ENCODE measurements around the gene SLC12A8.

SLC12A8 gene

DNA sequence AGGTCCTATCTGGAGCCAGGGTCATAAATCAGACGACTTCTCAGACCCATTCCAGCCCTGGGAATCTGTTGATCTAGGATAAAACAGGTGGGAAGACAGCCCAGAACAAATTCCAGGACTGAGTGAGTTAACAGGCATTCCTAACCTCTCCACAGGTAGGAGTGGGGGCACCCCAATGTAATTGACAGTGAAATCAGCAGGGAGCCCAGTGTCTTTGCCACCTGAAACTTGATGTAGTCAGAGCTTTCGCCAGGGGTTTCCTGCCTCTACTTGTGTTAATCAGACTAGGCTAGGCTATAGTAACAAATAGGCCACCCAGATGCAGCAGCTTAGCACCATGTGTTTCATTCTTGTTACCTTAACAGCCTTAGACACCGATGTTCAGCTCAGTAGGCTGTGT, 154.0 kb downstream of the SLC12A8 start:
- in situ Hi-C loops (cut with MboI; ENCODE audit: low sequenced_read_pairs, unreplicated experiment), result no loop called here
- TF ChIP-seq, protein P1, sequence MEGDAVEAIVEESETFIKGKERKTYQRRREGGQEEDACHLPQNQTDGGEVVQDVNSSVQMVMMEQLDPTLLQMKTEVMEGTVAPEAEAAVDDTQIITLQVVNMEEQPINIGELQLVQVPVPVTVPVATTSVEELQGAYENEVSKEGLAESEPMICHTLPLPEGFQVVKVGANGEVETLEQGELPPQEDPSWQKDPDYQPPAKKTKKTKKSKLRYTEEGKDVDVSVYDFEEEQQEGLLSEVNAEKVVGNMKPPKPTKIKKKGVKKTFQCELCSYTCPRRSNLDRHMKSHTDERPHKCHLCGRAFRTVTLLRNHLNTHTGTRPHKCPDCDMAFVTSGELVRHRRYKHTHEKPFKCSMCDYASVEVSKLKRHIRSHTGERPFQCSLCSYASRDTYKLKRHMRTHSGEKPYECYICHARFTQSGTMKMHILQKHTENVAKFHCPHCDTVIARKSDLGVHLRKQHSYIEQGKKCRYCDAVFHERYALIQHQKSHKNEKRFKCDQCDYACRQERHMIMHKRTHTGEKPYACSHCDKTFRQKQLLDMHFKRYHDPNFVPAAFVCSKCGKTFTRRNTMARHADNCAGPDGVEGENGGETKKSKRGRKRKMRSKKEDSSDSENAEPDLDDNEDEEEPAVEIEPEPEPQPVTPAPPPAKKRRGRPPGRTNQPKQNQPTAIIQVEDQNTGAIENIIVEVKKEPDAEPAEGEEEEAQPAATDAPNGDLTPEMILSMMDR (IDR thresholded peaks at IDR 0.05; ENCODE audit: borderline replicate concordance, control extremely low read depth, extremely low read depth, insufficient read depth, missing control alignments), result no peak
- no peak for DNase-seq (ENCODE audit: low spot score)

DNA sequence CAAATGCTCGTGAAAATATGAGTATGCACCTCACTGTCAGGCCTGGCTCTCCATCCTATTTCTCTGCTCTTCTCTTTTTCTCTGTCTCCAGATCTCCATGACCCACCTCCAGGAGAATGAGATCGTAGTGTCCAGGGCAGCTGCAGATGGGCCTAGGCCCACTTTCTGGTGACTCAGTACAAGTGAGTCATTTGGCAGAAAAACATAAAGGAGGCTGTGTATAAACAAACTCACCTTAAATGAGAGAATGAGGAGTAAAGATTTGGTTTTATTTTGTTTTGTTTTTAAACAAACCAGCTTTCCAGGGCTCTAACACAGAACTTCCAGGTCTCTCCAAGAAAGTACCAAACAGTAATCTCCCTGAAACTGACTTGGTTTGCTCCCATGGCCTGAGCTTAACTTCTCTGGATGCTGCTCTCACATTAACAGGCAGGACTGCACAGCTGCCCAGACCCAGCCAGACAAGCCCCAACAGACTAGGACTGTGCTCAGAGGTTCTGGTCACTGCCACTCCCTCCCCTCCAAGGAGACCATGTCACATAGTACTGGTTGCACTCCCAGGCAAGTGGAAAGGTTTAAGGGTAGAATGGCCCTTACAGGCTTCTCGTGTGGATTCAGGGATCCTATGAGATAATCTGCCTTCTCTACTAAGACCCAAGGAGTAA, 155.2 kb downstream of the SLC12A8 start:
- in situ Hi-C loops (cut with MboI; ENCODE audit: low sequenced_read_pairs, unreplicated experiment), result no loop called here
- TF ChIP-seq, protein P1 (IDR thresholded peaks at IDR 0.05; ENCODE audit: borderline replicate concordance, control extremely low read depth, extremely low read depth, insufficient read depth, missing control alignments), result no peak
- no peak for DNase-seq (ENCODE audit: low spot score)

DNA sequence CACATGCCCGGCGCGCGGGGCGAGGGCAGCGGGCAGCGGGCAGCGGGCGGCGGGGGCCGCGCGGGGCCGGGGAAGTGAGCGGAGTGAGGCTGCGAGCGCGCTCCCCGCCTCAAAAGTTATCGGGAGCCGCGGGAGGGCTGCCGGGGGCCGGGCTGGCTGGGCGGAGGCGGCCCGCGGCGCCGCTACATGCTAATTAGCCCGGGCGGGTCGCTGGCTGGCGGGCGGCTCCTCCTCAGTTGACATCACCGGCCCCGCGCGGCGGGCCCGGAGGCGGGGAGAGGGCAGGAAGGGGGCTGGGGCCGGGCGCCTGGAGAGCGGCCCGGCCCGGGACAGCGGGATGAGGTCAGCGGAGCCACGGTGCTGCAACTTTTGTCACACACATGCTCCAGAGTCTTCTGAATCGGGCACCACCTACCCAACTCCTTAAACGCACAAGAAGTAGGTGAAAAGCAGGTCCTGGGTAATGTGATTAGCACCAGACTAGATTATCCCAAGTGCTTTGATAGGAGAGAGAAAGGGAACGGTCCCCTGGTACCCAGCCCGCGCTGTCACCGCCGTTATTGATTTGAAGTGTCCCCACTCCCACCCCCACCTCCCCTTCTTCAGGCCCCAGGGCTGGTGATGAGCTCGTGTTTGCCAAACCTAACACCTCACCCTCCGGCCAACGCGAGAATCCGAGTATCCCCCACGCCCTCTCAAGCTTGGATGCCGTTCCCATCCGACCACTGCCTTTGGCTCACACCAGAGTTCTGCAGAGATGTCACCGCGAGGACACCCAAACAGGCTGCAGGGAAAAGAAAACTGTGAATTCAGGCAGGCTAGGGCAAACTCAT, 156.4 kb downstream of the SLC12A8 start, which contains the start of gene HEG1:
TSS of gene HEG1 (minus strand) at position 85 of the 833 bp plus-strand sequence. CDS start 107 bp downstream, outside the sequence.
- DNase-seq (ENCODE audit: low spot score), result peak; percentile 94
- TF ChIP-seq, protein P1 (IDR thresholded peaks at IDR 0.05; ENCODE audit: borderline replicate concordance, control extremely low read depth, extremely low read depth, insufficient read depth, missing control alignments), result no peak
- in situ Hi-C loops (cut with MboI; ENCODE audit: low sequenced_read_pairs, unreplicated experiment), result no loop called here

DNA sequence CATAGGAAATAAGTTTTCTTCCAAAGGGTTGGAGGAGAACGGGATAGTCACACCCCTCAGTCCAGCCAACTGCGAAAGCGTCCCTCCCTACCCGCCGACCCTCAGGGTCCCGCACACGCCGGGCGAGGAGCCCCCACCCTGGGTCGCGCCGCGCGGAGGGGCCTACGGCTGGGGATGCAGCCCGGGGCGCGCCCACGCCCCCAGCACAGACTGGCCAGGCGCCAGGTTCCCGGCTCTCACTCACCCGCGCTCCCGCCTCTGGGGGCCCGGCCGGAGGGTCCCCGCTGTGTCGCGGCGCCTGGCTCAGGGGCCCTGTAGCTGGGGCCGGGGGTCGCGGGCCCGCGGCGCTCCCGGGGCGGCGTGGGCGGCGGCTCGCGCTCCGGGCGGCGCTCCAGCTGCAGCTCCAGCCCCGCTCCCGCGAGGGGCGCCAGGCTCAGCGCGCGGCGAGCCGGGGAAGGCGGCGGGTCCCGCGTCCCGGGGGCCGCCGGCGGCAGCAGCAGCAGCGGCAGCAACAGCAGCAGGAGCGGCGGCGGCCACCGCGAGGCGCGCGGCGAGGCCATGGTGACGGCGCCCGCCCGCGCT, 157.1 kb downstream of the SLC12A8 start:
- in situ Hi-C loops (cut with MboI; ENCODE audit: low sequenced_read_pairs, unreplicated experiment), result no loop called here
- TF ChIP-seq, protein P1 (IDR thresholded peaks at IDR 0.05; ENCODE audit: borderline replicate concordance, control extremely low read depth, extremely low read depth, insufficient read depth, missing control alignments), result peak; percentile 19
- peak; percentile 69 for DNase-seq (ENCODE audit: low spot score)

DNA sequence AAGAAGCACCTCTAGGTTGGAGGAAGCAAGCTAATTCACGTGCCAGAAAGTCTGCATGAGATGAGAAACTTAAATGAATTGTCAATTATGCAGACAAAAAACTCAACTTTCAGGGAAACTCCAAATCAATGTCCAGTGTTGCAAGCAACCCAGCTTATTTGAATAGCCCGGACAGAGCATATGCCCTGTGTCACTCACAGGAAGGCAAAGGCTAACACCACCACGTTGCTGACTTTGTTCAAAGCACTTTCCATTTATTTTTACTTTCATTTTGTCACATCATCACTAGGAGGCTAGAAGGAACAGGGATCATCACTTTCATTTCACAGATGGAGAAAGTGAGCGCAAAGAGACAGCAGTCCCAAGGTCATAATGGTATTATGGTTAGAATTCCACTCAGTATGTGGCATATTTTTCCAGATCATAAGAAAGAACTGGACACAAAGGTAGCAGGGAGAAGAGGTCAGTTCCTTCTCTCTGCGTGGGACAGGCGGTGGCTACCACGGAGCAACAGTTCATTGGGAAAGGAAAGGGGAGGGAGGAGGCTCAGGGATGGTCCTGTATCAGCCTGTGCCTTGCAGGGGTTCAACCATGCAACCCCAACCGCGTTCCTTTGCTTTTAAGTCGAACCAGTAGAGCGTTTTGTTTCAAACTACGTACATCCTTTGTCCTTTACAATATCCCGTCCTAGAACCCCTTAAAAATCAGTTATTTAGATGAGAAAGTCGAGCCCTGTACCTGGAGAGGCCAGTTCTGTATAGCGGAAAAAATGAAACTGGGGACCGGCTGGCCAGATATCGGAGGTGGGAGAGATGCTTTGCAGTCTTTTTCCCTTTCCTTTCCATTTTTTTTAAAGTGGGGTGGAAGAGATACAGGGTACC, 157.9 kb downstream of the SLC12A8 start:
- DNase-seq (ENCODE audit: low spot score), result peak; percentile 71
- in situ Hi-C loops (cut with MboI; ENCODE audit: low sequenced_read_pairs, unreplicated experiment), result no loop called here
- TF ChIP-seq, protein P1 (IDR thresholded peaks at IDR 0.05; ENCODE audit: borderline replicate concordance, control extremely low read depth, extremely low read depth, insufficient read depth, missing control alignments), result no peak

DNA sequence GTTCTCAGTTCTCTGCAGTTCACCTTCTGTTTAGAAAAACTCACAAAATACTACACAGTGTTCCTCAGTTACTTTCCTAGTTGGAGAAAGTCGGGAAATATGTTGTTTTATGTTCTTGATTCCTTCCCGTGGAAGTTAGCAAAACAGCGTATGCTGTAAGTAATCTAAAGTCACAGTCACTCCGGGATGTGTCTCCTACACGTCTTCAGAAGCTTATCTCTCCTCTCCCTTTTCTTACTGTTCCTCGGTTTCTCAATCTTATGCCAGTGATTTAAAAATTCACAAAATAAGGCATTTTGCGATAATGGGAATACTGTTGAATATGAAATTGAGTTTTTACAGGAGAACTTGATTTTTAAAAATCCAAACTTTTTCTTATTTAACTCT, 158.5 kb downstream of the SLC12A8 start:
- no peak for DNase-seq (ENCODE audit: low spot score)
- in situ Hi-C loops (cut with MboI; ENCODE audit: low sequenced_read_pairs, unreplicated experiment), result no loop called here
- TF ChIP-seq, protein P1 (IDR thresholded peaks at IDR 0.05; ENCODE audit: borderline replicate concordance, control extremely low read depth, extremely low read depth, insufficient read depth, missing control alignments), result no peak
